HG03432 (cell line): Measurements from ENCODE around the gene LGALS7.
A peak's percentile ranks its signal among the peaks of the same experiment; 100 is the strongest.
"Not testable (repeated sequence)": the region's sequence is repeated elsewhere in the genome, so short reads cannot be mapped to it uniquely, and the experiment has no call there.

ENCODE experiments used
- ATAC-seq: cut with Tn5 transposase; IDR thresholded peaks from one replicate; pipeline ENCODE4 v1.9.1; 2021; ENCODE audit warnings: mild to moderate bottlenecking, moderate library complexity; ENCODE audit not compliant: unreplicated experiment

LGALS7 gene

GRCh38 chr19:38800577-38801347, 27.4 kb upstream of the LGALS7 start:
- ATAC-seq: no peak

- no peak for ATAC-seq
Observed at GRCh38 chr19:38799104-38799503, 25.8 kb upstream of the LGALS7 start.

DNA sequence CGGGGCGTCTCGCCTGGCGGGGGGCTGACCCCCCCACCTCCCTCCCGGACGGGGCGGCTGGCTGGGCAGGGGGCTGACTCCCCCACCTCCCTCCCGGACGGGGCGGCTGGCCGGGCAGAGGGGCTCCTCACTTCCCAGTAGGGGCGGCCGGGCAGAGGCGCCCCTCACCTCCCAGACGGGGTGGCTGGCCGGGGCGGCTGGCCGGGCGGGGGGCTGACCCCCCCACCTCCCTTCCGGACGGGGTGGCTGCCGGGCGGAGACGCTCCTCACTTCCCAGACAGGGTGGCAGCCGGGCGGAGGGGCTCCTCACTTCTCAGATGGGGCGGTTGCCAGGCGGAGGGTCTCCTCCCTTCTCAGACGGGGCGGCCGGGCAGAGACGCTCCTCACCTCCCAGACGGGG, 24.5 kb upstream of the LGALS7 start:
- ATAC-seq: not testable (repeated sequence)

DNA sequence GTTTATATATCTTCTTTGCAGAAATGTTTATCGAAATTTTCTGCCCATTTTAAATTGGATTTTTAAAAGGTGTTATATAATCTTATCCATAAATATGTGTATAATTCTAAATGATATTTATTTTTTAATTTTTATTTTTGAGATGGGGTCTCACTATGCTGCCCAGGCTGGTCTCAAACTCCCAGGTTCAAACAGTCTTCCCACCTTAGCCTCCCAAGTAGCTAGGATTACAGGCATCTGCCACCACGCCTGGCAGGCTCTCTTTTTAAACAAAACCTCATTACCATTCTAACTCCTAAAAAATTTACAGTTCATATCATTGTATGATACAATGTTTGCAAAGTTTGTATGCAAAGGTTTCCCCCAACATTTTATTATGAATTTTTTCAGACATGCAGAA, 22.8 kb upstream of the LGALS7 start:
- no peak for ATAC-seq

DNA sequence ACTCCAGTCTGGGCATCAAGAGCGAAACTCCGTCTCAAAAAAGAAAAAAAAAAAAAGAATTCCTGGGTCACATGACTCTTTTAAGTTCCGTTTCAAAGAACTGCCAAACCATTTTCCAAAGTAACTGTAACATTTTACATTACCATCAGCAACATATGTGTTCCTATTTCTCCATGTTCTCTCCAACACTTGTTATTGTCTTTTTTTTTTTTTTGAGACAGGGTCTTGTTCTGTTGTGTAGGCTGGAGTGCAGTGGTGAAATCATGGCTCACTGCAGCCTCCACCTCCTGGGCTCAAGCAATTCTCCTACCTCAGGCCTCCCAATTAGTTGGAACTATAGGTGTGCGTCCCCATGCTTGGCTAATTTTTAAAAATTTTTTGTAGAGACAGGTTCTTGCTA, 22.2 kb upstream of the LGALS7 start:
- ATAC-seq: no peak

- ATAC-seq: no peak
Observed at GRCh38 chr19:38793671-38794070, 20.4 kb upstream of the LGALS7 start.

DNA sequence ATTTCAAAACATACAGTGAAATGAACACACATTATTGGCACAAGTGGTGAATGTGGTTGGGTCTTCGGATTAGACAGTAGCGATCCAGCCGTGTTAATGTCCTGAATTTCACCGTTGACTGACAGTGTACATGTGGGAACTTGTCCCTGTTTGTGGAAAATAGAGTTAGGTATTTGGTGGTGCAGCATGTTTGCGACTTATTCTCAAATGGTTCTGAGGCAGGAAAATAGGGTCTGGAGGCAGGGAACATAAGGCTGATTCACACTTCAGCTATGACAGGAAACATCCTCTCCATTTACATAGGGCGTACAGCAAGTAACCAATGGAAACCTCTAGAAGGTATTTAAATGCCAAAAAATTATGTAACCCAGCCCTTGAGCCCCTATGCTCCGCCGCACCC, 19.9 kb upstream of the LGALS7 start:
- no peak for ATAC-seq

DNA sequence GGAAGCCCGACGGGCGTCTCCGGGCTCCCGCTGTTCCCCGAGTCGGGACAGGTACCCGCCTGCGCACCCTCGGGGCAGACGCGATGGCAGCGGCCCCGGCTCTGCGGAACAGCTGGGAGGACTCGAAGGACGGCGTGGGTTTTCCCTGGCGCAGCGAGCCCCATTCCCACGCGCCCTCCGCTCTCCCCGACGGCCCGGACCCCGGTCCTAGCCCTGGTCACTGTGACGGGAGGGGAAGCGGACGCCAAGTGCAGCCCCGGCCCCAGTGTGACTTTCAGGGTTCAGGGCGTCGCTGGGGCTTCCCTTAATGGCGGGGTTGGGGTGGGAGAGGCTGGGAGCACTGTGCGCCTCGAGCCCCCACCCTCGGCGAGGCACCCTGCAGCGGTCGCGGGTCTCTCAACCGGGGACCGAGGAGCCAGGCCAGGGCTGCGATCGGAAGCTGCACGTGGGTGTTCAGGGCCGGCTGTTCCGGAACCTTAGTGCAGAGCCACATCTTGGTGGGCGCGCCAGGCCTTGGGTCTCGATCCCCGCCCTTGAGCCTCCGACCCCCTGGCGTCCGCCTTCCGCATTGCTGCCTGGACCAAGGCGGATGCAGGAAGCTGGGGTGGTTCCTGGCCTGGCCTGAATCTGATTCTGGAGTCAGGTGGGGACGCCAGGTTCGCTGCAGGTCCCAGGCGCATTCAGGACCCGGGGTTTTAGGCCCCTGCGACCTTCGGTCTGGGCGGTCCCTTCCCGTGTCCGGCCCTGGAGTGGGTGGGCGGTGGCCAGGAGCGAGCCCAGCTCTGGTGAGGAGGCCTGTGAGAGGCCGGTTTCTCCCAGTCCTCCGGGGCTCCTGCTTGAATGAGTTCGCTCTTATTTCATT, 19.2 kb upstream of the LGALS7 start:
- ATAC-seq: no peak

DNA sequence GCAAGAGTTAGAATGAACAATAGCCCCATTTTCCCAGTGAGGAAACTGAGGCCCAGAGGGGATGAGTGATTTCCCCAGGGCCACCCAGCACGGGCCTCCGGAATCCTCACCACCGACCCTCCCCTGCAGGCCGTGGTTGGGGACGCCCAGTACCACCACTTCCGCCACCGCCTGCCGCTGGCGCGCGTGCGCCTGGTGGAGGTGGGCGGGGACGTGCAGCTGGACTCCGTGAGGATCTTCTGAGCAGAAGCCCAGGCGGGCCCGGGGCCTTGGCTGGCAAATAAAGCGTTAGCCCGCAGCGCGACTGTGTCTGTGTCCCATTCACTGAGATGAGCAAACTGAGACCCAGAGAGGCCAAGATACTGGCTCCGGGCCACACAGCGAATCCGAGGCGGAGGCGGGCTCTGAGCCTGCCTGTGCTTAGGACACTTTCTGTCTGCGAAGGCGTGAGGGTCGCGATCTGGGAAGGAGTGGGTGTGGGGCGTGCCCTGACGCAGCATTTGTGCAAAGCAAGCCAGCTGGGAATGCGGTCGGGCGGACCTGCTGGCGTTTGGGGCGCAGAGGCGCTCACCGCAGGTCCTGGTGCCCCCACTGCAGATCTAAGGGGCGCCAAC, 18.2 kb upstream of the LGALS7 start:
- ATAC-seq: peak; percentile 72

DNA sequence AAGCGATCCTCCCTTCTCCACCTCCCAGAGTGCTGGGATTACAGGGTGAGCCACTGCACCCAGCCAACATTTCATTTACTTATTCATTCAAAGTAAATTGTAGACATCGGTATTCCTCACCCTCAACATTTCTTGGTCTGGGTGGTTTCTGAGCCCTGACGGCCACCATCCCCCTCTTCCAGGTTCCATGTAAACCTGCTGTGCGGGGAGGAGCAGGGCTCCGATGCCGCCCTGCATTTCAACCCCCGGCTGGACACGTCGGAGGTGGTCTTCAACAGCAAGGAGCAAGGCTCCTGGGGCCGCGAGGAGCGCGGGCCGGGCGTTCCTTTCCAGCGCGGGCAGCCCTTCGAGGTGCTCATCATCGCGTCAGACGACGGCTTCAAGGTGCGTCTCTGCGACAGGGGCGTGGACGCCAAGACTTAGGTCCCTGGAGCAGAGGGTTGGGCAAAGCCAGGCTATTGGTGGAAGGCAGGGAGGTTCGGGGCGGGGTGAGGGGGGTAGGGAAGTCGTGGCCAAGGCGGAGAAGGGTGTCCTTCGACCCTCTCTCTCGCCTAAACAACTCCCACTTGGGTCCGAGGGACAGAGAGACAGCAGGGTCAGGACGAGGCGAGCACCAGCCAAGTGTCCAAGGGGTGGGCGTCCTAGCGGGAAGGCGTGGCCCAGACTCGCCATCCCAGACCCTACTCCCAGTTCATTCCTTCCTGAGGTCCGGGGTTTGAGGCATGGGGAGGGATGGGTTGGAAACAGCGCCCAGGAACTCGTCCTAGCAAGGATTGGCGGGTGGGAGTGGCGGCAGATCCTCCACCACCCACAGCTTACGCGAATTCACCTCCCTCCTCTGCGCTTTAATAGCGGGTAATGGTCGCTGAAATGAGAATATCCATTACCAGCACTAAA, 17.4 kb upstream of the LGALS7 start:
- ATAC-seq: not testable (repeated sequence)

GRCh38 chr19:38788478-38789243, 15.3 kb upstream of the LGALS7 start, which contains the start of gene LGALS7B:
TSS of gene LGALS7B (plus strand) at chr19:38789200. CDS start at chr19:38789227, 27 bp downstream.
- ATAC-seq: no peak

DNA sequence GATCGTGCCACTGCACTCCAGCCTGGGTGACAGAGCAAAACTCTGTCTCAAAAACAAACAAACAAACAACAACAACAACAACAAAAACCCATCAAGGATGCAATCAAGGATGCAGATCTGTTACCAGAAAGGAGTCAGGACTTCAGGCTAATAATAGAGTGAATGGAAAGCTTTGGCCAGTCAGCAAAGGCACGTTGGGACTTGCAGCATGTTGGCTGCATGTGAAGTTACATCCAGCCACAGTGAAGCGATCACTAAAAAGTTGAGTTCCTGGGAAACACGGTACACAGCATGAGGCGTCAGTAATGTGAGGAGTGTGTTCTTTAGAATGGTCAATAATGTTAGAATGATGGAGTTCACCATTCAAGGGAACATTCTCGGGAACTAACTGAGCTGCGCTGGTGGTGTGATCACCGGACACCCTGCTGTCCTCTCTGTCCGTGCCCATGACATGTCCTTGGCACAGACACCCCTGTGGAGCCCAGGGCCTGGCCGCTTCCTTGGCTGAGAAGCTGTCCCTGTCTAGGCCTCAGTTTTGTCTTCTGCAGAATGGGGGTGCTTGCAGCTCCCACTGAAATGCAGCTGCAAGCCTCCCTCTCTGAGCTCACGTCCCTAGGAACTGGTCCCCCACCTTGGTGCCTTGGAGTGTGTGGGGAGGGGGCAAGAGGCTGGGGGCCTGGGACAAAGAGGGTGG, 13.4 kb upstream of the LGALS7 start:
- no peak for ATAC-seq

DNA sequence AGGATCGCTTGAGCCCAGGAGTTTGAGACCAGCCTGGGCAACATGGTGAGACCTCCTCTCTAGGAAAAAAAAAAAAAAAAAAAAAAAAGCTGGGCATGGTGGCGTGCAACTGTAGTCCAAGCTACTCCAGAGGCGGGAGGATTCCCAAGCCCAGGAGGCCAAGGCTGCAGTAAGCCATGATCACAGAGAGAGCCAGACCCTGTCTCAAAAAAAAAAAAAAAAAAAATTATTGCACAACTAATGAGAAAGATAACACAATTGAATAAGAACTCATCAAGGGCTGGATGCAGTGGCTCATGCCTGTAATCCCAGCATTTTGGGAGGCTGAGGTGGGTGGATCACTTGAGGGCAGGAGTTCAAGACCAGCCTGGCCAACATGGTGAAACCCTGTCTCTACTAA, 12.7 kb upstream of the LGALS7 start:
- not testable (repeated sequence) for ATAC-seq

- no peak for ATAC-seq
Observed at GRCh38 chr19:38785187-38785699, 11.9 kb upstream of the LGALS7 start.

DNA sequence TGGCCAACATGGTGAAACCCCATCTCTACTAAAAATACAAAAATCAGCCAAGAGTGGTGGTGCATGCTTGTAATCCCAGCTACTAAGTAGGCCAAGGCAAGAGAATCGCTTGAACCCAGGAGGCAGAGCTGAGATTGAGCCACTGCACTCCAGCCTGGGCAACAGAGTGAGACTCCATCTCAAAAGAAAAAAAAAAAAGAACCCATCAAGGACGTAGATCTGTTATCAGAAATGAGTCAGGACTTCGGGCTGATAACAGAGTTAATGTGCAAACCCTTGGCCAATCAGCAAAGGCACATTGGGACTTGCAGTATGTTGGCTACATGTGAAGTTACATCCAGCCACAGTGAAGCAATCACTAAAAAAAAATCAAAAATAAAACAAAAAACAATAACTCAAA, 10.9 kb upstream of the LGALS7 start:
- ATAC-seq: no peak

GRCh38 chr19:38782212-38782611, 8.9 kb upstream of the LGALS7 start:
- not testable (repeated sequence) for ATAC-seq

GRCh38 chr19:38781058-38781457, 7.7 kb upstream of the LGALS7 start:
- no peak for ATAC-seq

GRCh38 chr19:38780443-38780842, 7.1 kb upstream of the LGALS7 start:
- ATAC-seq: no peak

DNA sequence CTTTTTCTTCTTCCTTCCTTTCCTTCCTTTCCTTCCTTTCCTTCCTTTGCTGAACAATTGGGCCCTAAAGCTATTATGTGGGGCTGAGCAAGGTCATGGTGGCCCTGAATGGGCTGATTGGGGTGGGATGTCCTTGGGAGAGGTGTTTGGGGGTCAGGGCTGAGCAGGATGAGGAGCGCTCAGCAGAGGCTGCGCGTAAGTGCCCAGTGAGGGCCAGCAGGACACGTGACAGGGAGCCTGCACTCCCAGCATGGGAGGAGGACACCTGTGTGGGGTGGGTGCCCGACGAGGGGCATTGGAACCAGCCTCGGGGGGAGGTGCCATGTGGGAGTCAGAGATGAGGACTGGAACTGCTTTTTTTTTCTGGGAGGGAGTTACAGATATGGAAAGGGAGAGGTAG, 5.4 kb upstream of the LGALS7 start:
- no peak for ATAC-seq
